Measurements from ENCODE around the gene ING3.

Gene ING3

DNA sequence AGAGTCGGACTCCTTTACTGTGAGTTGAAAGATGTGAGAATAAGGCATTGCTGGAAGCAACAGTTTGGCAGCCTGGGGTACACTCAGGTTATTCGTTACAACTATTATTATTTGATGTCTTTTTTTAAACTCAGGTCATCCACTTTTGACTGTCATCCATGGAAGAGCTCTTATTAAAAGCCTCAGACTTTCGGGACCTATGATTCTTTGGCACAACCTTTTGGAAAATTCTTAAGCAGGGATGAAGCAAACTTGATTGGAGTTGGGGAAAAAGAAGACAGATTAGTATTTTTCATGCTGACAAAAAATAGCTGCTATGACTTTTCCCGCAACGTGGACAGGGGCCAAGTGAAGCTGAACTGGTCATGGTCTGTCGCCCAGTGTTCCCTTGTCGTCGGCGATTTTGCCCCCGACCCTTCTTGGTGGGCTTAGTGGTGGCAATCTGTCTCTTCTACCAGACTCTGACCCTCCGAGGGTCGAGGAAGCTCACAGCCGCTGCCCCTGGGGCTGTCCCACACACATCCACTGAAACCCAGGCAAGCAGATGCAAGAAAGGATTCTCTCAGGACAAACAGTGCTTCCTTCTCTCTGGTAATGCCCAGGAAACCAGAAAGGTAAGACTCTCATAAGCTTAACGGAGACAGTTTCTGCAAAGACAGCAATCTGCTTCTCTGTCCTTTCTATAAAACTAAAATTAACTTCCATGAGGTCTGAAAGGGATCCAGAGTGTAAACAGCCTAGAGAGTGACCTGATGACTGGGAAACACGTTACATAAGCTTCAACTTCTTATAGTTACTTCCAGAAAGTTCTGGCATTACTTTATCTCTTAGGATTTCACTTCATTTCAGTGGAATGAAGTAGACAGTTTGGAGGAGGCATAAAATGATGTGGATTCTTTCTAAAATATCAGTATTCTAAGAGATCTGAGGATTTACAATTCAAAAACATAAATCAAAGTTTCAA, 39.0 kb downstream of the ING3 start:
- WGBS, 2 experiments (ENCODE audit: insufficient coverage in 2 of 2) = 77 to 78% methylated on average over 7 to 12 of the region's 15 CpGs
- H3K9me3 ChIP-seq (ENCODE audit: control insufficient read depth, low read length) = no peaks in the 10 kb centered on the region
- H3K4me1 ChIP-seq (ENCODE audit: control insufficient read depth, insufficient read depth, low read length, poor library complexity, severe bottlenecking) = peaks cover 6% of the 10 kb centered on the region
- no peaks in the 10 kb centered on the region for H3K36me3 ChIP-seq (ENCODE audit: control insufficient read depth, insufficient read depth, low read length)
- H3K27ac ChIP-seq (ENCODE audit: low read depth, low read length, severe bottlenecking) = no peak overlapping the region
- peak overlapping the region; percentile 21 for H3K4me3 ChIP-seq (ENCODE audit: extremely low read depth, insufficient read depth, low read length, poor library complexity, severe bottlenecking)

DNA sequence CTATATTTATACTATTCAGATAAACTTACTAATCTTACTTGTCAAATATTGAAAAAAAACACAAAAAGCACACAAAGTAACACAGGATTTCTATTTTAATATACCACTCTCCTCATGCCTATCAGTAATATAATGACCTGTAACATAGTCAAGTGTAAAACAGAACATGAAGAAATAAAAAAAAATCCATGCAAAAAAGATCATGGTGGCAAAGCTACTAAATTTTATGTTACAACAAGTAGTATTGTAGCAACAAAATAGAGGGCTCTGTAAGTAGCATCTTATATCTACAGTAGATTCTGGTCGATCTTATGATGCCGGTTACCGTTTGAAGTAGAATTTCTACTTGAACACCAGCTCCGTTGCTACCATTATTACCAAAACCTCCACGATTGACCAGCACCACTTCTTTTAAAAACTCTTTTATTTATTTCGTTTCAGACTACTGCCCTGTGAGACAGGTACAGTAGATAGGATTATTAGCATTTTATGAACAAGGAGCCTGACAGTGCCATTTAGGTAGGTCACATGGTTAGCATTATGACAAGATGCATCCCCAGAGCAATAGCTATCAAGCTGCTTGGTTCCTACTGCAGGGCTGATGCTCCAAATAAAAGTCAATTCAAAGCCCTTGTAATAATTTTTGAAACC, 40.0 kb downstream of the ING3 start:
- Histone ChIP-seq H3K36me3 (ENCODE audit: control insufficient read depth, insufficient read depth, low read length) (no peaks in the 10 kb centered on the region), H3K9me3 (ENCODE audit: control insufficient read depth, low read length) (no peaks in the 10 kb centered on the region), H3K4me3 (ENCODE audit: extremely low read depth, insufficient read depth, low read length, poor library complexity, severe bottlenecking) (no peak overlapping the region), H3K4me1 (ENCODE audit: control insufficient read depth, insufficient read depth, low read length, poor library complexity, severe bottlenecking) (peaks cover 6% of the 10 kb centered on the region), H3K27ac (ENCODE audit: low read depth, low read length, severe bottlenecking) (no peak overlapping the region)
- 100% methylated on average over 3 to 4 of the region's 6 CpGs for WGBS, 2 experiments (ENCODE audit: insufficient coverage in 2 of 2)

- Histone ChIP-seq H3K4me1 (ENCODE audit: control insufficient read depth, insufficient read depth, low read length, poor library complexity, severe bottlenecking) (peaks cover 6% of the 10 kb centered on the region), H3K4me3 (ENCODE audit: extremely low read depth, insufficient read depth, low read length, poor library complexity, severe bottlenecking) (no peak overlapping the region), H3K36me3 (ENCODE audit: control insufficient read depth, insufficient read depth, low read length) (no peaks in the 10 kb centered on the region), H3K27ac (ENCODE audit: low read depth, low read length, severe bottlenecking) (no peak overlapping the region), H3K9me3 (ENCODE audit: control insufficient read depth, low read length) (no peaks in the 10 kb centered on the region)
- WGBS, 2 experiments (ENCODE audit: insufficient coverage in 2 of 2) = no CpG with 5 or more reads among the region's 1 CpG
Observed at GRCh38 chr7:120991161-120991560, 40.6 kb downstream of the ING3 start.

DNA sequence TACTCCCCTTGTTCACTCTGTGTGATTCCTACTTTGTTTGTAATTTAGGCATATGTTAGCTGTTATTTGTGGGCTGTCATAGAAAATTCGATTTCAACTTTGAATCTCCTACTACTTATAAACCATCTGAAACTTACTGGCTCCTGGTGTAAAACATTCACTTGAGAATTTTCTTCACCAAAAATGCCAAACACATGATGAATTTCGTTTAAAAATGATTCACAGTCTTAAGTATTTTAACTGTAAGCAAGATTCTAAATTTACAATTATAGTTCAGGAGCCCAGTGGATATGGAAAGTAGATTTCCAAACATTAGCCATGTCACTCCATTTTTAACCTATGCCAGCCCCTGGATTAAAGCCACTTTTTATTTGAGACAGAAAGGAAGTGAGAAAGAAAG, 41.0 kb downstream of the ING3 start:
- Histone ChIP-seq H3K27ac (ENCODE audit: low read depth, low read length, severe bottlenecking) (no peak overlapping the region), H3K9me3 (ENCODE audit: control insufficient read depth, low read length) (no peaks in the 10 kb centered on the region), H3K4me1 (ENCODE audit: control insufficient read depth, insufficient read depth, low read length, poor library complexity, severe bottlenecking) (peaks cover 6% of the 10 kb centered on the region), H3K36me3 (ENCODE audit: control insufficient read depth, insufficient read depth, low read length) (no peaks in the 10 kb centered on the region), H3K4me3 (ENCODE audit: extremely low read depth, insufficient read depth, low read length, poor library complexity, severe bottlenecking) (no peak overlapping the region)
- no CpG with 5 or more reads among the region's 2 CpGs for whole genome bisulfite sequencing, 2 experiments (ENCODE audit: insufficient coverage in 2 of 2)

DNA sequence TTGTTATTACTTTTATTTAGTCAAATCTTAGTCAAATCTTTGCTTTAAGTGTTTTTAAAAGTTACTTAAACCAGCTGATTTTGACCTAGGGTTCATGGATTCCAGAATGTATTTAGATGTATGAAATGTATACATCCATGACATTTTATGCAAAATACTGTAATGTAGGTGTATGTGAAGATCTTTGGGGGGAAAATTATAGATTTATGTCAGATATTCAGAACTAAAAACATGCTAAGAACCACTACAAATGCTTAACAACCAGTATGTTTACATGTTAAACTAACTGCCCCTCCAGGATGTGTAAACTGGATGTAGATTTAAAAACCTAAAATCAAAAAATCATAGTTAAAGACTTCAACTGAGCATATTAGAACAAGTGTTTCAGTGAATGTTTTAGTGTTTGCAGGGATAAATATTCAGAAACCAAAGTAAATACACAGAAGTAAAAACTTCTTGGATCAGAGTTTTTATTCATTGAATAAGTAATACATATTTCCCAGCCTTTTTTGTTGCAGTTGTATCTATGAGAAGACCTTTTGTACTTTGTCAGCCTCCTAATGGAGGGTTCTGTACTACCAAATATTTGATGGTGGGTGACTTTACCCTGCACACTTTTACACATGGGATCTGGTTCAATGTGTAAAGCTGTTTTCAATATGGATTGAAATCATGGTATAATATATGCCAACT, 41.8 kb downstream of the ING3 start:
- Histone ChIP-seq H3K36me3 (ENCODE audit: control insufficient read depth, insufficient read depth, low read length) (no peaks in the 10 kb centered on the region), H3K4me3 (ENCODE audit: extremely low read depth, insufficient read depth, low read length, poor library complexity, severe bottlenecking) (no peak overlapping the region), H3K4me1 (ENCODE audit: control insufficient read depth, insufficient read depth, low read length, poor library complexity, severe bottlenecking) (peaks cover 6% of the 10 kb centered on the region), H3K27ac (ENCODE audit: low read depth, low read length, severe bottlenecking) (no peak overlapping the region), H3K9me3 (ENCODE audit: control insufficient read depth, low read length) (no peaks in the 10 kb centered on the region)

GRCh38 chr7:120992965-120993494, 42.5 kb downstream of the ING3 start:
- Histone ChIP-seq H3K4me1 (ENCODE audit: control insufficient read depth, insufficient read depth, low read length, poor library complexity, severe bottlenecking) (peaks cover 3% of the 10 kb centered on the region), H3K36me3 (ENCODE audit: control insufficient read depth, insufficient read depth, low read length) (no peaks in the 10 kb centered on the region), H3K4me3 (ENCODE audit: extremely low read depth, insufficient read depth, low read length, poor library complexity, severe bottlenecking) (no peak overlapping the region), H3K9me3 (ENCODE audit: control insufficient read depth, low read length) (no peaks in the 10 kb centered on the region), H3K27ac (ENCODE audit: low read depth, low read length, severe bottlenecking) (no peak overlapping the region)

GRCh38 chr7:120993553-120994191, 43.1 kb downstream of the ING3 start:
- Histone ChIP-seq H3K9me3 (ENCODE audit: control insufficient read depth, low read length) (no peaks in the 10 kb centered on the region), H3K4me3 (ENCODE audit: extremely low read depth, insufficient read depth, low read length, poor library complexity, severe bottlenecking) (no peak overlapping the region), H3K4me1 (ENCODE audit: control insufficient read depth, insufficient read depth, low read length, poor library complexity, severe bottlenecking) (no peaks in the 10 kb centered on the region), H3K27ac (ENCODE audit: low read depth, low read length, severe bottlenecking) (no peak overlapping the region), H3K36me3 (ENCODE audit: control insufficient read depth, insufficient read depth, low read length) (no peaks in the 10 kb centered on the region)
- WGBS, 2 experiments (ENCODE audit: insufficient coverage in 2 of 2) = 67 to 92% methylated on average over 1 to 5 of the region's 5 CpGs

- H3K4me1 ChIP-seq (ENCODE audit: control insufficient read depth, insufficient read depth, low read length, poor library complexity, severe bottlenecking) = no peaks in the 10 kb centered on the region
- H3K9me3 ChIP-seq (ENCODE audit: control insufficient read depth, low read length) = no peaks in the 10 kb centered on the region
- 92 to 98% methylated on average over 3 to 4 of the region's 5 CpGs for WGBS, 2 experiments (ENCODE audit: insufficient coverage in 2 of 2)
- H3K36me3 ChIP-seq (ENCODE audit: control insufficient read depth, insufficient read depth, low read length) = no peaks in the 10 kb centered on the region
- no peak overlapping the region for H3K4me3 ChIP-seq (ENCODE audit: extremely low read depth, insufficient read depth, low read length, poor library complexity, severe bottlenecking)
- no peak overlapping the region for H3K27ac ChIP-seq (ENCODE audit: low read depth, low read length, severe bottlenecking)
Observed at GRCh38 chr7:120994512-120995410, 44.2 kb downstream of the ING3 start.

GRCh38 chr7:120995654-120996053, 45.1 kb downstream of the ING3 start:
- Histone ChIP-seq H3K36me3 (ENCODE audit: control insufficient read depth, insufficient read depth, low read length) (no peaks in the 10 kb centered on the region), H3K4me3 (ENCODE audit: extremely low read depth, insufficient read depth, low read length, poor library complexity, severe bottlenecking) (no peak overlapping the region), H3K27ac (ENCODE audit: low read depth, low read length, severe bottlenecking) (no peak overlapping the region), H3K4me1 (ENCODE audit: control insufficient read depth, insufficient read depth, low read length, poor library complexity, severe bottlenecking) (no peaks in the 10 kb centered on the region), H3K9me3 (ENCODE audit: control insufficient read depth, low read length) (no peaks in the 10 kb centered on the region)
- 76 to 100% methylated on average over 2 of the region's 2 CpGs for WGBS, 2 experiments (ENCODE audit: insufficient coverage in 2 of 2)
